ENCODE results near the gene ATAD1.

- TF ChIP-seq CTCF (IDR thresholded peaks at IDR 0.05; ENCODE audit: insufficient read depth, low read depth, low read length), result no peak
- TF ChIP-seq EZH2 (IDR thresholded peaks at IDR 0.05; ENCODE audit: insufficient read depth, low read length), result no peak
Observed at GRCh38 chr10:87862679-87863052, 44.6 kb upstream of the ATAD1 start.

Measured in astrocyte (in vitro differentiated cells and primary cell).